H4 (cell line): ENCODE results near the gene UBE4A. TPM values are rescaled to one million over a fixed set of nuclear protein-coding genes. Genes with fewer than 3 reads are reported as not detected.

Experiments
- DNase-seq: peaks from one replicate; pipeline ENCODE4 v3.0.0-alpha.2; 2015; ENCODE audit warnings: low spot score
- total RNA-seq: library from RNA; depleted of rRNA; stranded (reverse); fragments of >200 nt; shearing (Covaris generic); gene quantifications from 2 replicates; pipeline ENCODE4 v1.2.3, GENCODE V29; 2014

Gene UBE4A
- total RNA-seq, 1 experiment from 2014 or later: 45.1 TPM

GRCh38 chr11:118342503-118343161, 16.8 kb upstream of the UBE4A start, which contains the start of gene CD3D:
TSS of gene CD3D (minus strand) at chr11:118342705. CDS start at chr11:118342607, 98 bp downstream.
- DNase-seq: no peak

- DNase-seq: no peak
Measured at GRCh38 chr11:118343248-118343647, 16.2 kb upstream of the UBE4A start.

- no peak for DNase-seq
Measured at GRCh38 chr11:118343981-118344515, 15.4 kb upstream of the UBE4A start, which contains the start of gene CD3G. TSS of gene CD3G (plus strand) at chr11:118344344. CDS start at chr11:118344424, 80 bp downstream.

- no peak for DNase-seq
Measured at GRCh38 chr11:118349475-118349874, 9.9 kb upstream of the UBE4A start.

GRCh38 chr11:118353084-118353710, 6.2 kb upstream of the UBE4A start:
- DNase-seq: no peak

- no peak for DNase-seq
Measured at GRCh38 chr11:118358071-118358470, 1.3 kb upstream of the UBE4A start.

- no peak for DNase-seq
Measured at GRCh38 chr11:118364956-118365615, 5.7 kb downstream of the UBE4A start.

GRCh38 chr11:118366287-118366686, 6.9 kb downstream of the UBE4A start:
- no peak for DNase-seq

GRCh38 chr11:118370774-118371173, 11.4 kb downstream of the UBE4A start:
- no peak for DNase-seq

GRCh38 chr11:118373263-118373662, 13.9 kb downstream of the UBE4A start:
- DNase-seq: no peak

- no peak for DNase-seq
Measured at GRCh38 chr11:118373871-118374270, 14.5 kb downstream of the UBE4A start.

- no peak for DNase-seq
Measured at GRCh38 chr11:118374729-118375128, 15.3 kb downstream of the UBE4A start.

GRCh38 chr11:118375978-118376377, 16.6 kb downstream of the UBE4A start:
- no peak for DNase-seq

- DNase-seq: no peak
Measured at GRCh38 chr11:118379497-118379896, 20.1 kb downstream of the UBE4A start.

- DNase-seq: no peak
Measured at GRCh38 chr11:118380571-118380970, 21.2 kb downstream of the UBE4A start.

GRCh38 chr11:118382954-118383353, 23.6 kb downstream of the UBE4A start:
- DNase-seq: no peak

GRCh38 chr11:118383657-118384056, 24.3 kb downstream of the UBE4A start:
- no peak for DNase-seq

GRCh38 chr11:118396097-118396501, 36.7 kb downstream of the UBE4A start:
- no peak for DNase-seq

GRCh38 chr11:118397448-118397847, 38.0 kb downstream of the UBE4A start:
- no peak for DNase-seq

- no peak for DNase-seq
Measured at GRCh38 chr11:118398791-118399559, 39.6 kb downstream of the UBE4A start.

GRCh38 chr11:118401151-118401879, 41.9 kb downstream of the UBE4A start, which contains the start of gene ATP5MG:
TSS of gene ATP5MG (plus strand) at chr11:118401606. CDS start at chr11:118401666, 60 bp downstream.
- DNase-seq: peak; percentile 81
